Measurements from ENCODE around the gene LBR.

Gene LBR

GRCh38 chr1:225445639-225446594, 18.1 kb upstream of the LBR start:
- DNase-seq = peak; percentile 37 to 43

GRCh38 chr1:225442123-225442505, 14.3 kb upstream of the LBR start:
- no peak for DNase-seq

DNA sequence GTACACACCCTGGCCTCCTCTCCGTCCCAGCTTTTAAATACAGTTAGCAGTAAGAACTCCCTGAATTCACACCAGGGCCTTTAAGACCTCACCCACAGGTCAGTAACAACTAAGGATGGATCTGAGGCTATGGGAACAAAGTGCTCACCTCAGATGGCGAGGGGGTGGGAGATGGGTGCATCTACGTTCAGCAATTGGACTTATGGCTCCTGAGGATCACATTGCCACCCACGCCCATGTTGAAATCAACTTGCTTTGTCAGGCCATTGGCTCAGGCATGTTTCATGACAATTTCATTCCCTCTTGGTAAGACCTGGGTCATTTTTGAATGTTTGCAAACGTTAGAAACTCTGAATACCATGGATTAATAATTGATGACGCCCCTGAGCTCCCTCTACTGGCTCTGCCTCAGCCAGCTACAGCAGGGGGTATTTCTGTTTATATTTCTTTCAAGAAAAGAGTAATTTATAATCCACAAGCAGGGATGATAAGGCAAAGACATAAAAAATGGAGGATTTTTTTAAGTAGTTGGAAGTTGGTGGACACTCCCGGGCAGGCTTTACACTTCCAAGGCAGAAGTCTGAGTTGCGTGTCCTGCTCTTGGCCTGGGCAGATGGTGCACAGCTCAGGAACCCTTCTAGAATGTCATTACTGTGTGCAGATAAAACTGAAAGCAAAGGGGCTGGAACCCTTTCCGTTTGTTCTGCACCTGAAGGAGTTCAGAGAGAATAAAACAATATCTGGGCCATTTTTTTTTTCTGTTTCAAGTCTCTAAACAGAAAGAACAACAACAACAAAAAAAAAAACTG, 13.7 kb upstream of the LBR start:
- DNase-seq = no peak

GRCh38 chr1:225440380-225441221, 12.8 kb upstream of the LBR start:
- no peak for DNase-seq

DNA sequence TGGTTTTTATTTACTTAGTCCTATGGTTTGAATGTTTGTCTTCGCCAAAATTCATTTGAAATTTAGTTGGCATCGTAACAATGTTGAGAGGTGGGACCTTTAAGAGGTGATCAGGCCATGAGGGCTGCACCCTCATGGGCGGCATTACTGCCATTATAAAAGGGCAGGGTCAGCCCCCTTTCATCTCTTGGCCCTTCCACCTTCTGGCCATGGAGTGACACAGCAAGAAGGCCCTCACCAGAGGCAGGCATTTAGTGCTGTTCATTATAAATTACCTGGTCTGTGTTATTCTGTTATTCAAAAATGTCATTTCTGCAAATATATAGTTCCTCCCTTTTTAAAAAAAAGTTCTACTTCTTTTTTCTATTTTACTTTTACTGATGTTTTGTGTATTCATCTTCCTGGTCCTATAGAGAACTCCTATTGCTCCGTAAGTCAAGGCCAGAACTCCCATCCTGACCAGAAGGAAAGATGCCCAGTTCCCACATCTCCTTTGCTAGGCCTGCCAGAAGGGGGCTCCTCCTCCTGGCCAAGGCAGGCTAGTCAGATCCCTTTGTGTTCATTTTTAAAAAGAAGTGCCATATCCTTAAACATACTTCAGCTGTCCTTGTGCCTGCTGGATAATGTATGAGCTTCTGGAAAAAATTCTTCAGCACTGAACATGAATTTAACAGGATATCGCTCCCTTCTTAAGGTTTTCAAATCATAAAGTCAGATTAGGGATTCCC, 10.0 kb upstream of the LBR start:
- DNase-seq = no peak

DNA sequence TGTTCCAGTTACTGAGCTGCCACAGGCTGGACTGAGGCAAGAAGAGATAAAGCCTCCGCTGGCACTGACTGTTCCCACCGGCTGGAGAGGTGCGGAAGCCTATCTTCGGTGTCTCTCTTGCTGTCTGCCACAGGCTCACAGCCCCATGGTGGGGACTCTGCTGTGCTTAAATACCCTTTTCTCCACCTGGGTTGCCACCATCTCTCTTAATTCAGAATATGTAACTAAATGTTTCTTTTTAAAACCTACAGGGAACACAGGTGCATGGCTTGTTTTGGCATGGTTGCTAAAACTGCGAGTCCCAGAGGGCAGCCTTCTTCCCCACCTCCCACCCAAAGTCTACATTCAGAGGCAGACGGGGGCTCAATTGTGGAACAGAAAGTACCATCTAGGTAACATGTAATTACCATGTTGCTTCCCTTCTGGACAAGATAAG, 8.1 kb upstream of the LBR start:
- no peak for DNase-seq

- DNase-seq = no peak
These were observed 7.6 kb upstream of the LBR start for GRCh38 chr1:225435487-225435886.

DNA sequence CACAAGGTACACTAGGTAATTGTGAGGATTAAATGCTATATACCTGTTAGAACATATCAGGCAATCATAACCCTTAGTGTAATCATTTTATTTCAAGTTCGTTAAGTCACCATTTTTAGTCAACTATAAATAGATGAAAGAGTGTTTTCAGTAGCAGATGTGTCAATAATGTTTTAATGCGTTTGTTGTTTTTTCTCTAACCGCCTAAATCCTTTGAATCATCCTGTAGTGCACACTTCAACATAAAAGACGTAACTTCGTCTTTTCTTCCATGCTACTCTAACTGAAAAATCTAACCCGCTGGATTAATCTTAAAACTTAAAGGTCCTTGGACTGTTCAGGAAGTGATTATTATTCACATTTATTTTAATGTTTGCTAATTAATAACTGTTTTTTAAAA, 7.2 kb upstream of the LBR start:
- no peak for DNase-seq

GRCh38 chr1:225434046-225434445, 6.2 kb upstream of the LBR start:
- no peak for DNase-seq

GRCh38 chr1:225431081-225431863, 3.4 kb upstream of the LBR start:
- no peak for DNase-seq

DNA sequence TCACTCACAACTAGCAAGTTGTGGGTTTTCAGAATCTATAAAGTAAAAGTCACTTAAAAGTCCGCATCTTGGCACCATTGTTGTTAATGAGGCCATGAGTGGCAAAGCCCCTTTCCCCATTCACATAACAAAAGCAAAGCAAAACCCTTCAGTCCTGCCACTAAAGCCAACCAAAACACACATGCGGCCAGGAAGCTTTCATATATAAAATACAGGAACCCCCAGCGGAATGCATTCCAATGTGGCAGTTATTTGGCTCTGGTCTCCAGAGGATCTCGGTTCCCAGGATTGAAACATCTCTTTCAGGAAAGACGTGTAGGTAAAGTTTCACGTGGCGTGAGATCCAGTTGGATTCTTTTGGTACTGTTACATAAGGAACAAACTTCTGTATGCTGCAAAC, 2.5 kb upstream of the LBR start:
- no peak for DNase-seq

- no peak for DNase-seq
These were observed 1.1 kb upstream of the LBR start for GRCh38 chr1:225428881-225429455.

DNA sequence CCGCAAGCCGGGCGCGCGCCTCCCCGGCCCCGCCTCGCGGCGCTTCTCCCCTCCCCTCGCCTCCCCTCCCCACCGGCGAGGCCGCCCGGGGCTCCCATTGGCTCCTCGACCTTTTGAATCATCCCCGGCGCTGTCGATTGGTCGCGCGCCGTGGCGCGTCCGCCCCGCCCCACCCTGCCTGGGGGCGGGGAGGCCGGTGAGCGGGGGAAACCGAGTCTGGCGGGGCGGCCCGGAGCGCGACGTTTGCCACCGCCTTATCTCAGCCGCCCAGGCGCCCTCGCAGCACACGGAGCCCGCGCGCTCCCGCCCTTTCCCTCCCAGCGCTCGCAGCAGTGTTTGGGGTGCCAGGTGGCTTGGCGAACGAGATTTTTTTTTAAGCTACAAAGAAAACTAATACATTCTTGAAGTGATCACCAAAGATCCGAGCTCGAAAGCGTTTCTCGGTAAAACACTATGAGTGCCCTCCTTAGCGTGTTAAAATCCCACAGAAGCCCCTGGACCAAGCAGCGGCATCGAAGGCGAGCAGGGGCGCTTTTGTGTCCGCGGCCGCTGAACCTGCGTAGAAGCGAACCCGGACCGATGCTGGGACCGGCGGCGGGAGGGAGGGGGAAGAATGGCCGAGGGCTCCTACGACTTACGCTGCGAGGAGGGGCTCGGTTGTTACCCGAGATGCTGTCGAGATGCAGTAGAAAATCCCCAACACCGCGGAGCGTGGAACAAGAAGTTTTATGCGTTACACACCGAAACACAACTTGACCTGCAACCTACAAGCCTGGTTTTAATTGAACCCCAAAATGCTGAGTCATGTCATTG, 436 bp upstream of the LBR start:
- peak; percentile 93 to 94 for DNase-seq

GRCh38 chr1:225426395-225427234, 1.2 kb downstream of the LBR start:
- peak; percentile 61 for DNase-seq

DNA sequence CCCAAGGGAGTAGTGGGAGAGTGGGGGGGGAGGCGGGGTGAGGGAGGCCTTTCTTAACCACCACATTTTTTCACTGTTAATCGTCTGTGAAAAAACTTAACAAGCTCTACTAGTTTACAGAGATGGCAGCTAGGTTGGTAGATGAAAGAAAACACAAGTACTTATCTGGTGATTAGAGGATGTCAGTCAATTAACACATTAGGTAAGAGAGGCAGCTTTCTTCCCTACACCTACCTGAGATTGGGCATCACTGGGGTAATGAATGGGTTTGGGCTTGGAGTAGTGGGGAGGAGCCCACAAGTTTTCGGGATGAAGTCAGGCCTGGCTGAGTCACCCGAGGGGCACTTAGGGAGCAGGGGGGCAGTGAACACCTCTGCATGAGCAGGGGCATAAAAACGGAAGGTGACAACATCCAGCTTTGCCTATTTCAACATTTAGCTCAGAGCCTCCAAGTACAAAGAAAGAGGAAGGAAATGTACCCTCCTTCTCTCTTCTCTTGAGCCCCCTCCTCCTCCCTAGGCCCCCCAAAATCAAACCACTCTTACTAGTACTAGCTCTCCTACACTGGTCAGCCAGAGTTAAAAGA, 2.5 kb downstream of the LBR start:
- DNase-seq = no peak

DNA sequence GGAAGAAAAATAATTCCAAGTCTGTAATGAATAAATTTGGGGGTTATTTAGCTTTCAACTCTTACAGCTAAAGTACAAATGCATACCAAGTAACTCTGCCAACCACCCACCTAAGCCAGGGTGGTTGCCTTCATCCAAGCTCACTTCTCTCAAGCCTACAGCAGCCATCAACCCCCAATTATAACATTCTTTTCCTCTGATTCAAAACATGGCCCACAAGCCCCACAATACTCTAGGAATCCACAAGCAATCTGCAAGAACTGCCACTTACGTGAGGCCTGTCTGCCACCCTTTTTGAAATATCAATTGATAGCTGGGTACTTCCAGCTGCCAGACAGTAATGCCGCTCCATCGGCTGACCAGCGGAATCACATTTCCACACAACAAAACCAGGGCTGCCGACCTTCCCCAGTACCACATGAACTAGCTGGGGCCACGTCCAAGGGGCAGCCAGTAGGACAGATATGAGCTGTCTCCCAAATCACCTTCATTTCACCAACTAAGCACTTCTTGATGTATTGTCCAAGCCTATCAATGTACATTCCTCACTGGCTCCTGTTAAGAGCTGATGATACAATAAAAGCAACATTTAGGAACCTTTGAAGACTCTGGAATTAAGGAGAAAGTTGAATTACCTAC, 3.2 kb downstream of the LBR start:
- DNase-seq = no peak

- DNase-seq = no peak
These were observed 4.4 kb downstream of the LBR start for GRCh38 chr1:225423518-225423855.

DNA sequence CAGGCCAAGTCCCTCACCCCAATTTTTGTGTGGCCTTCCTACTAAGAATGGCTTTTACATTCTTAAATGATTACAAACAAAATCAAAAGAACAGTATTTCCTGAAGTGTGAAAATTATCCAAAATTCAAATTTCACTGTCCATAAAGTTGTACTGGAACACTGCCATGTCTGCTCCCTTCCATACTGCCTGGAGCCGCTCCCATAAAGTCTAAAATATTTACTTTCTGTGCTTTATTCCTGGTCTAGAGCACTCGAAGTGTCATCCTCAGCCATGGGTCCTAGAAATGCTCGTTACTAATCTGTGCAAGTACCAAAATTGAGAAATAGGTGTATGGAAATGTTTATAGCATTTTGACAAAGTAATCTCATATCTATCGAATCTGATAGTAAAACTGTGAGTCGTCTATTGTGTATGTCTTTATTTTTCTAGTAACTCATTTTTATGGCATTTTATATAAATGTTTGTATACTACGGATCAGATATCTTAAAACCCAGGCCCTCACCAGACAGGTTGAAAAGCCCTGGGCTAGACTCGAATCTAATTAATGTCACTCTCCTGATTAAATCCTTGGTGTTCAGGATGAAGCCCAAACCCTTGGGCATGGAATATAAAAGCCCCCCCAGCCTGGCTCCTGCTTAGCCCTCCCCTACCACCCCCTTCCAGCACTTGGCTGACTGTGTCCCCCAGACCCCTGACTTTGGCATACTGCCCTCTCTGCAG, 4.9 kb downstream of the LBR start:
- no peak for DNase-seq

All from activated T-cell treated with anti-CD3 and anti-CD28 coated beads, Interleukin-2, amount 50 U/mL, for 48 hours (primary cell).